ENCODE data around the gene PRXL2A.
"Not testable (repeated sequence)": the region's sequence is repeated elsewhere in the genome, so short reads cannot be mapped to it uniquely, and the experiment has no call there.

The PRXL2A gene, protein sequence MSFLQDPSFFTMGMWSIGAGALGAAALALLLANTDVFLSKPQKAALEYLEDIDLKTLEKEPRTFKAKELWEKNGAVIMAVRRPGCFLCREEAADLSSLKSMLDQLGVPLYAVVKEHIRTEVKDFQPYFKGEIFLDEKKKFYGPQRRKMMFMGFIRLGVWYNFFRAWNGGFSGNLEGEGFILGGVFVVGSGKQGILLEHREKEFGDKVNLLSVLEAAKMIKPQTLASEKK

DNA sequence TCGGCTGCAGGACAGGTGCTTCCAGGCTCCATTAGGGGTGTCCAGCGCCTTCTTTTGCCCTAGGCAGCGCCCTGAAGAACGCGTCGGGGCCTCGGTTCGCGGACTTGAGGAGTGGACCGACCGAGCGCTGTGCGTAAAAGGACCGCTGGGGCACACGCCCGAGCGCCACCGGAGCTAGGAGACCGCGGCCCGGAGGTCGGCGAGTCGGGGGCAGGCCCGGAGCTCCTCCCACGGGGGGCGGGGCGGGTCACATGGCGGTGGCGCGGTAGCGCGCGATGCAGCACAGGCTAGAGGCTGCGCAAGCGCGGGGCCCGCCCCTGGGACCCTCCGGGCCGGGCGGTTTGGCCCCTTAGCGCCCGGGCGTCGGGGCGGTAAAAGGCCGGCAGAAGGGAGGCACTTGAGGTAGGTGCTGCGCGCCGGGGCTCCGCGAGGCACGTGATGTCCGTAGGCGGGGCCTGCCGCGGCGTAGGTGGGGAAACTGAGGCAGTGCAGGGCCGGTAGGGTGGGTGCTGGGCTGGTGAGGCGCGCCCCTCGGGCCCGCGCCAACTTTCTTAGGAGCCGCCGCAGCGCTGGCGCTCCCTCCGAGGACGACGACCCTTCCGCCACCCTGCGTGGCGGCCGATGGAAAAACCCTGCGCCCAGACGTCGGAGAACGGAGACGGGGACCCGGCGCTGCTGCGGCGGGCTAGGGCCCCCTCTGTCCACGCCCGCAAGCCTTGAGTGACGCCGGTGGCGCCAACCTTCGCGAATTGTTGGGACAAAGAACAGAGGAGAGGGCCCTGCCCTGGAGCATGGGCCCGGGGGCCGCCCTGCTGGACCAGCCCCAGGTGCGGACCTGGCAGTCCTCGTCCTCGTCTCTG is at the start of gene PRXL2A:
TSS of gene PRXL2A (plus strand) at position 310 of the 860 bp plus-strand sequence. CDS start 11,917 bp downstream, outside the sequence.
- peak; percentile 52 for DNase-seq (ENCODE audit: low spot score)

DNA sequence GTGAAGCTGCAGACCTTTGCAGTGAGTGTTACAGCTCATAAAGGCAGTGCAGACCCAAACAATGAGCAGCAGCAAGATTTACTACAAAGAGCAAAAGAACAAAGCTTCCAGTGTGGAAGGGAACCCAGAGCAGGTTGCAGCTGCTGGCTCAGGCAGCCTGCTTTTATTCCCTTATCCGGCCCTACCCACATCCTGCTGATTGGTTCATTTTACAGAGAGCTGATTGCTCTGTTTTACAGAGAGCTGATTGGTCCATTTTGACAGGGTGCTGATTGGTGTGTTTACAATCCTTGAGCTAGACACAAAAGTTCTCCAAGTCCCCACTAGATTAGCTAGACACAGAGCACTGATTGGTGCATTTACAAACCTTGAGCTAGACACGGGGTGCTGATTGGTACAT is 49.4 kb upstream of the PRXL2A start:
- DNase-seq (ENCODE audit: low spot score) = not testable (repeated sequence)

DNA sequence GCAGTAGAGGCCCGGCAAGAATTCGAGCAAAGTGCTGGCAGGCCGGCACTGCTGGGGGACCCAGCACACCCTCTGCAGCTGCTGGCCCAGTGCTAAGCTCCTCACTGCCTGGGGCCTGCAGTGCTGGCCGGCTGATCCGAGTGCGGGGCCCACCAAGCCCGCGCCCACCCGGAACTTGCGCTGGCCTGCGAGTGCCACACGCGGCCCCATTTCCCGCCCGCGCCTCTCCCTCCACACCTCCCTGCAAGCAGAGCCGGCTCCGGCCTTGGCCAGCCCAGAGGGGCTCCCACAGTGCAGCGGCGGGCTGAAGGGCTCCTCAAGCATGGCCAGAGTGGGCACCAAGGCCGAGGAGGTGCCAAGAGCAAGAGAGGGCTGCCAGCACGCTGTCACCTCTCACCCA is 48.7 kb upstream of the PRXL2A start:
- no peak for DNase-seq (ENCODE audit: low spot score)

DNA sequence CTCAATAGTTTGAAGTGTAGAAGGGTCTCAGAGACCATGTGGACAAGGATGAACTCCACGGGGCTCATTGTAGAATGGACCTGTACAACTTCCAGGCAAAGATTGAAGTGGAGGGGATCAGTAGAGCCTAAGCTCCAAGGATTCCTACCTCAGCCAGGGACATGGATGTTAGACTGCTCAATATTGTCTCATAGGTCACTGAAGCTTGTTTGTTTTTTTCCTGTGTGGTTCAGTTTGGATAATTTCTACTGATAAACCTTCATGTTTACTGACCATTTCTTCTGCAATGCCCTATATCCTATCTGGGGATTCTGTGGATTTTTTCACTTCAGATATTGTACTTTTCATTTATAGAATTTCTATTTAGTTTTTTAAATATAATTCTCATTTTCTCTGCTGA is 42.8 kb upstream of the PRXL2A start:
- DNase-seq (ENCODE audit: low spot score) = no peak

DNA sequence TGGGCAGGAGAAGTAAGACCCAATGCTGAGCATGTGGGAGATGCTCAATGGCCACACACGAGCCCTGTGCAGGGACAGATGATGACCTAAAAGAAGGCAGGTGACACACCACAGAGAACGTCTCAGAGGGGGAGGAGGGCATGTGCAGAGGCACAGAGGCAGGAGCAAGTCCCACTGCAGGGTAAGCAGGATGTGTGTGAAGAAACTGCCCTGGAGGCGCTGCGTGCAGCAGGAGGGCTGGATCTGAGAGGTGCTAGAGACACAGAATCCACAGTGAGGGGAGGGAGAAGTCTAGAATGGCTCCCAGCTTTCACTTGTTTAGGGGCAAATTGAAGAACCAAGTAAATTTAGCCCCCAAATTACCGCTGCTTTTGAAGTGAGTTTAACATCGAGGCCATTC is 36.9 kb upstream of the PRXL2A start:
- DNase-seq (ENCODE audit: low spot score) = no peak

DNA sequence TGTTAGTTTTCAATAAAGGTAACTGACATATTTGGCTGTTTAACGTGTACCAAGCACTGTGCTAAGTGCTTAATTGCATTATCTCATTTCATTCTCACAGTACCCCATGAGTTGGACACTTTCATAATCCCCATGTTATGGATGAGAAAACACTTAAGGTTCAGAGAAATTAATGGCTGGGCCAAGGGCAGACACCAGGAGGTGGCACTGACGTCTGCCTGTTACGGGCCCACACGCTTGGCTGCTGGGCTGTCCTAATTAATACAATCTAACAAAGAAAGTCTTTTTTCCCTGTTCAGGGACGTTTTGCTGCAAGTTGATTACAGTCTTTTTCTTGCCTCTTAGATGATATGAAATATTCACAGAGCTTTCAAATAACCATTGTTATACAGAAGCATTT is 35.7 kb upstream of the PRXL2A start:
- no peak for DNase-seq (ENCODE audit: low spot score)

DNA sequence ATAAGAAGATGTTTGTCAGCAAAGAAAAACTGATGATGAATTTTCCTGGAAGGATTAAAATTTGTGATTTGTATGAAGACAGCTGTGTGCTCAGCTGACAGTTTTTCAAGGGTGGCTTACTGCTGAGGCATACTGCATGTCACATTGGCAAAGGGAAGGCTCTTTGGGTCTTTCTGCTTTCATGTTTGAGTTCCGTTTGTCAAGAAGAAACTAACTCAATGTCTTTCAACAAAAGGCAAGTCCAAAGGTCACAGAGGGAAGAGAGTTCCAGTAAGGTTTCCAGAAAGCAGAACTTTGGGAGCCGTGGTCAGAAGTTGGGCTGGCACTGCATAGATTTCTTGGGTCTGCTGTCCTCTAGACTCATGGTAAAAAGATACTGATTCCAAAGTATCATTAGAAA is 34.8 kb upstream of the PRXL2A start:
- DNase-seq (ENCODE audit: low spot score) = no peak

DNA sequence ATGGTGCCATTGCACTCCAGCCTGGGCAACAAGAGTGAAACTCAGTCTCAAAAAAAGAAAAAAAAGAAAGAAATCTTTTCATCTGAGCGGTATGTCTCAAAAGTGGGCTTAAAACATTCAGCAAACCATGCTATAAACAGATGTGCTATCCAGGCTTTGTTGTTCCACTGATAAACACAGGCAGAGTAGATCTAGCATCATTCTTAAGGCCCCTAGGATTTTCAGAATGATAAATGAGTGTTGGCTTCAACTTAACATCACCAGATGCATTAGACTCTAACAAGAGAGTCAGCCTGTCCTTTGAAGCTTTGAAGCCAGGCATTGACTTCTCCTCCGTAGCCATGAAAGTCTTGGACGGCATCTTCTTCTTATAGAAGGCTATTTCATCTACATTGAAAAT is 28.6 kb upstream of the PRXL2A start:
- DNase-seq (ENCODE audit: low spot score) = no peak

DNA sequence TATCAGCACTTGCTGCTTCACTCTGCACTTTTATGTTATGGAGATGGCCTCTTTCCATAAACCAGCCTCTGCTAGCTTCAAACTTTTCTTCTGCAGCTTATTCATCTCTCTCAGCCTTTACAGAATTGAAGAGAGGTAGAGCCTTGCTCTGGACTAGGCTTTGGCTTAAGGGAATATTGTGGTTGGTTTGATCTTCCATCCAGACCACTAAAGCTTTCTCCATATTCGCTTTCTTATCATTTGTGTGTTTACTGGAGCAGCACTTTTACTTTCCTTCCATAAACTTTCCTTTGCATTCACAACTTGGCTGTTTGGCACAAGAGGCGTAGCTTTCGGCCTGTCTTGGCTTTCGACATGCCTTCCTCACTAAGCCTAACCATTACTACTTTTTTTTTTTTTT is 28.2 kb upstream of the PRXL2A start:
- no peak for DNase-seq (ENCODE audit: low spot score)

DNA sequence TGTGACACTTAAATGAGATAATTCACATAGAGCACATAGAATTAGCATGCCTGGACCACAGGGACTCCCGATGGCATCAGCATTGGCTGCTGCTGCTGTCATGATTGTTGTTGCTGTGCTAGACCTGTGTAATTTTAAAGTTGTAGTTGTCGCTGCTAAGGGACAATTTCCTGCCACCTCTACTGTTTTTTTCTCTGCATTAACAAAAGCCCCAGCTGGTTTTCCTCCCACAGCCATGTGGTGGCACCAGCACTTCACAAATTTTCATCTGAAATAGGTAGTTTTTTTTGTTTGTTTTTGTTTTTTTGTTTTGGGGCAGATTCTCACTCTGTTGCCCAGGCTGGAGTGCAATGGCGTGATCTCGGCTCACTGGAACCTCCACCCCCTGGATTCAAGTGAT is 25.4 kb upstream of the PRXL2A start:
- peak; percentile 14 for DNase-seq (ENCODE audit: low spot score)

DNA sequence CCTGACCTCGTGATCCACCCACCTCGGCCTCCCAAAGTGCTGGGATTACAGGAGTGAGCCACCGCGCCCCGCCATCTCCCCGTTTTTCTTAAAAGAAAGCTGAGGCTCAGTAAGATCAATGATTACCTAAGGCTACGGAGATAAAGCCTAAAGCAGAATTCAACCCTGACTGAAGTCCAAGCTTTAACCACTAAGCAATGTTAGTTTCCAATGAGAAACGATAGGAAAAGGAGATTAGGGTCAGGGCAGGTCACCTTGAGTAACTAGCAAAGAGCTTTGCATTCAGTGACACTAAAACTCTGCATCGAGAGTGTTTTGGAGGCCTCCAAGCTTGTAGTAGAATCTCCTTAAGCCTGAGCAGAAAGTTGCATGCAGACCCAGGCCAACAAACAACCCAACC is 17.6 kb upstream of the PRXL2A start:
- no peak for DNase-seq (ENCODE audit: low spot score)

DNA sequence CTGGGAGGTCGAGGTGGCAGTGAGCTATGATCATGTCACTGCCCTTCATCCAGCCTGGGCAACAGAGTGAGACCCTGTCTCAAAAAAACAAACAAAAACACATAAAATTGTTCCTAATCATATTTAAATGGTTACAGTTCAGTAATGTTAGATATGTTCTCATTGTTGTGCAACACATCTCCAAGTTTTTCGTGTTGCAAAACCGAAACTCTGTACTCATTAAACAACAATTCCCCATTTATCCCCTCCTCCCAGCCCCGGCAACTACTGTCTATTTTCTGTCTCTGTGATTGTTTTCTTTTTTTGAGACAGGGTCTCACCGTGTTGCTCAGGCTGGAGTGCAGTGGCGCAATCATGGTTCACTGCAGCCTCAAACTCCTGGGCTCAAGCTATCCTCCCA is 16.1 kb upstream of the PRXL2A start:
- DNase-seq (ENCODE audit: low spot score) = no peak

DNA sequence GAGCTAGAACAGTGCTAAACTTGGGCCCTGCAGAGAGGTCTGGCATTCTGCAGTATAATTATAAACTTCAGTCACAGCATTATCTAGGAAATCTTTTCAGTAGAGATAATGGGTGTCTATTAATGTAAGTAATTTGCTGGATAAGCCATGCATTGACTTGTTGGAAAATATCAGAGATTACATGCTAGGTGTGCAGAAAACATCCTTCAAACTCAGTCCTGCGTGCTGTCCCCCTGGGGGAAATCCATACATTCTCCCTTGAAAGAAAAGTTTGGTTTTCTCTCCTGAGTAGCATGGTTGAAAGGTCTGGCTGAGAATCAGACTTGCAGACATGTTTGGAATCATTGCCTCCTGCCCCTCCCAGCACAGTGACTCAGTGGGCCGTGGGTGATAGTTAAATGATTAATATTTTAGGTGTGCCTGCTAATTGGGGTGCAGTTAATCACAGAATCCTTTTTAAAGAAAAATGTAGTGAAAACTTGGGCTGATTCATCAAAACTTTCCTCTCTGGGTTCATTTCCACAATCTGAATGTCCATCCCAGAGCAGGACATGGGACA is 13.9 kb upstream of the PRXL2A start:
- no peak for DNase-seq (ENCODE audit: low spot score)

DNA sequence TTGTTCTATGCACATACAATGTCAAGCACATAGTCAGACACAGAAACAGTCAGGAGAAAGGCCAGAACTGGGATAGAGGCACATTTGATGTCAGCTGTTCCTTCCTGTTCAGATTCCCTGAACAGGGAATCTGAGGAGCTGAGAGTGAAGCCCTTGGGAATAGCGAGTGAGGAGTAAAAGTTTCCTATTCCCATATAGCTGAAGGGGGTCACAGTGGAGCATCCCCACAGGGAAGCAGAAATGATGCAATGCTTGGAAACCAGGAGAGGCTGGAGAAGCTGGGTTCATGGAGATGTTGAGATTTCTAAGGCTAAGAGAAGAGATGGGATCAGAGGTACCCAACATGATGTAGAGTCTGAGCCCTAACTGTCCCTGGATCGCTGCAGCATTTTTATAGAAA is 11.3 kb upstream of the PRXL2A start:
- DNase-seq (ENCODE audit: low spot score) = no peak

DNA sequence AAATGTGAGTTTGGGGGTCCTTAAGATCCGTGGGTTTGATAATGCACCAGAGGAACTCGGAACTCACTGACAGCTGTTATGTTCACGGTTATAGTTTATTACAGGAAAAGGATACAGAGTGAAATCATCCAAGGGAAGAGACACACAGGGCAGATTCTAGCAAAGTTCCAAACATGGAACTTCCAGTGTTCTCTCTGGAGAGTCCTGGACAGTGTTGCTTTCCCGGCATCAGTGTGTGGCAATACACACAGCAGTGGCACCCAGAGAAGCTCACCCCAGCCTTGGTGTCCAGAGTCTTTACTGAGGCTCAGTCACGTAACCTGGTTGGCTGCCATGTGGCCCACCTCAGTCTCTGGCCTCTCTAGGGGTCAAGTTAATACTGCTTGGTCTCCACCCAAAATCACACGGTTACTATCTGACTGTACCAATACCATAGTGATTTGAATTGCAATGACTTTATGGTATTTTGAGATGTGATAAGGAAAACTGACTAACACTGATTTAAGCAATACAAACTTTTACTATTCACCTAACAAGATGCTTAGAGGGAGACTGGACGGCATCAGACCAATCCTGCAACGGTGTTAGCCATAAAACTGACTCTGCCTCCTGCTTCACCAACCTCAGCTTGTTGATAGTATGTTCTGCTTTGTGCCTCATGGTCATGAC is 8.1 kb upstream of the PRXL2A start:
- no peak for DNase-seq (ENCODE audit: low spot score)

DNA sequence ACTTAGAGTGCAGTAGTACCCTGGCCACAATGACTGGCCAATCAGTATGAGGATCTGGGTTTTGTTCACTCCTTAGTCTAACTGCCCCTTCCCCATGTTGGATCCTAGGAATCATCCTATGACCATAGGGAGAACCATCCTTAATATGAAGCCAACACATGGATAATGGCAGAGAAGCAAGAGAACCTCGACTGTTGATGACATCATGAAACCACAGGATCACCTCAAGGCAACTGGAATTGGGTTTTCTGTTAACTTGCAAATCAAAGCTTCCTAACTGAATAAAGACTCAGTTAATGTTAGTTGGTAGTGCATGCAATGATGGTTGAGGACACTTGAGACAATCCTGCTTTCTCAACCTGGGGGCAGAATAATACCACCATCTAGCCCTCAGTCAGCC is 3.3 kb upstream of the PRXL2A start:
- DNase-seq (ENCODE audit: low spot score) = no peak

DNA sequence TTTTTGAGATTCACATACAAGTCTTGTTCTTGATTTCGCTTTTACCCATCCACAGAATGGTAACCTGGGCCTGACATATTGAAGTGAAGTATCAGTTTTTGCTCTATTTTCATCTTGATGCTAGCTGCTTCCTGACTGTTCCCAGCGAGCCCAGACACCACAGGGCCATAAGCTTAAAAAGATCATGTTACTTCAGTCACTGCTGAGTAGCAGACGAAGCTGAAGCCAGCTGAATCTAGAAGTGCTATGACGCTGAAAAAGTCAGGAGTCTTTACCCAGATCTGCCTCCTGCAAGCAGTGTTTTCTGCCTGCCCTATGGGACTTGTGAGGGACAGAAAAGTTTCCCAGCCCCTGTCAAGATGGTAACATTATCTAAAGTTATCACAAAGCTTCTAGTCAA is 2.7 kb upstream of the PRXL2A start:
- DNase-seq (ENCODE audit: low spot score) = no peak

DNA sequence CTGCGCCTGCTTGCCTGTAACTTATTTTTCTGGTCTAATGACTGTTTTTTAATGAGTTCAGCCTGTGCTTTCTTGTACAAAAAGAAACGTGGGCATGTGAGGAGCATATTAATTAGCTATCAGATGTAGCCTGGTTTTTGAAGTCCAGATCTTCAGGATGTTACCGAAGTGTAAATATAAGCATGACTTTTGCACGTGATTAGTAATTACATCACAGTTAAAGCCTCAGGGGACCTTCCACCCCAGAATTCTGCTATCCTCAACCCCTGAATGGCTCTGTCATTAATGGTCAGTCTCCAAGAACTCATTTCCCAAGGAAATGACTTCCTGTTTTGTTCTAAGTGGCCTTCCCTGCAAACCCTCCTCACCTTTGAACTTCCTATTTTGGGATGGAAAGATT is 2.1 kb upstream of the PRXL2A start:
- DNase-seq (ENCODE audit: low spot score) = no peak

DNA sequence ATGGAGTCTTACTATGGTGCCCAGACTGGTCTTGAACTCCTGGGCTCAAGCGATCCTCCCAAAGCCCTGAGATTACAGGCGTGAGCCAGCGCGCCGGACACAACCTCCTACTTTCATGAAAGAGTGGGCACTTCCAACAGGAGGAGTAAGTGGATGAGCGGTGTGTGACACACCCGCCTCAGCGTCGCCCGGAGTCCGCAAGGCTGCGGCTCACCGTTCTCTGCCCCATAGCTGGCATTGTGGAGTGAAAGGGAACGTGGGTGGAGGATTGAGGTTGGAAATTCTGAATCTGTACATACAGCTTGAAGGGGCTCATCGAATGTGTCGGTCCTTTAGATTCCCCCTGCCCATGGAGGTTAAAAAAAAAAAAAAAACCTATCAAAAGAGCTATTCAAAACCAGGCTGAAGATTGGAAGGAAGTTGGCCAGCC is 524 bp upstream of the PRXL2A start:
- DNase-seq (ENCODE audit: low spot score) = peak; percentile 34

DNA sequence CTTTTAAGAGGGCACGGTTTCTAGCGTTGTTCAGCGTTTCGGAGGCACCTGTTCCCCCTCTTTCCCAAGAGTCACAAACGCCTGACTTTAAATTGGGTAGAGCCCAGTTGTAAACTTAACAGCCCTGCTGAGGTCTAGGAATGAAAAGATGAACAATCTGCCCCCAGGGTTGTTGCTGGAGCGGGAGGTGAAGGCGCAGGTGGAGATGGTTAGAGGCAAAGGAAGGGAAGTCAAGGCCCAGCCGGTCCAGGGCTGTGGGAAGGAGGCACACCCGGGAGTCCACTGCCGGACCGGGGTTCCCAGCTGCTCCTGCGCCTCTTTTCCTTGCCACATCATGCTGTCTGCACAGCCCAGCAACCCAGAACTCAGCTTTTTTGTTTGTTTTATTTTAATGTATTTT is 770 bp downstream of the PRXL2A start:
- no peak for DNase-seq (ENCODE audit: low spot score)

DNA sequence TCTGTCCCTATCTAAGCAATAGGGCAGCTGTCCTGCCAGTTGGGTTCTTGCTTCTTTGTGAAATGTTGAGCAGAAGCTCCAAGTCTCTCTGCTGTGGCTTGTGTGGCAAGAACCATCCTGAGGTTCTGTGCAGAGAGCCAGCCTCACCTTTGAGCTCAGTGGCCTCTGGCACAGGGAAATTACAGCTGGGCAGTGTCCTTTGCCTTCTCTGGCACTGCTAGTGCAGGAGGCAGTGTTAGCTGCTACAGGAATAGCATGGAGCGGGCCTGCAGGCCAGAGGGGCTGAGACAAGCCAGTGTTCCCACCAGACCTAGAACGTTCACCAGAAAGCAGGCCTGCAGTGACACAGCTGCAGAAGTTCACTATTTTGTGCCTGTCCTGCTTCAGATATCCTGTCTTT is 1.8 kb downstream of the PRXL2A start:
- DNase-seq (ENCODE audit: low spot score) = no peak

DNA sequence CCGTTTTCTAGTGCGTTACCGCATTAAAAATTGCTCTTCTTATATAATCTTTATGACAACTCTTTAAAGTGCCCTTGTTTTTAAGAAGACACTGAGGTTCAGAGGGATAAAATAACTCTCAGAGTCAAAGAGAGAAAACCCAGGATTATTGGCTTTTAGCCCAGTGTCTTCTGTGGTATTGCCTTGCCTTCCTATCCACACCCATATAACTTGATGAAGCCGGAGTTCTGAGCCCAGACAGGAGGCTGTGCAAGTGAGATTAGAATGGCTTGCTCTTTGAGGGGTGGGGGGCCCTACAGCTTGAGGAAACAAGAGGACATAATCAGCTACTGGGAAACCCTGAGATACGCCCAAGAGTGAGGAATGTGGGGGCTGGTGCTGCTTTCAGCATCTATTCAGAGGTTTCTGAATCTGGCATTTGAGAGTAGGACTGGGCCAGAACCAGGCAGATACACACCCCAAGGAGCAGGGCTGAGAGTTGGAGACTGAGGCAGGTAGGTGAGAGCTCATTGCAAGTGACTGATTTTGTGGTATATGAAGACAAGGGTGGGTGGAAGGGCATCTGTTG is 2.3 kb downstream of the PRXL2A start:
- no peak for DNase-seq (ENCODE audit: low spot score)

DNA sequence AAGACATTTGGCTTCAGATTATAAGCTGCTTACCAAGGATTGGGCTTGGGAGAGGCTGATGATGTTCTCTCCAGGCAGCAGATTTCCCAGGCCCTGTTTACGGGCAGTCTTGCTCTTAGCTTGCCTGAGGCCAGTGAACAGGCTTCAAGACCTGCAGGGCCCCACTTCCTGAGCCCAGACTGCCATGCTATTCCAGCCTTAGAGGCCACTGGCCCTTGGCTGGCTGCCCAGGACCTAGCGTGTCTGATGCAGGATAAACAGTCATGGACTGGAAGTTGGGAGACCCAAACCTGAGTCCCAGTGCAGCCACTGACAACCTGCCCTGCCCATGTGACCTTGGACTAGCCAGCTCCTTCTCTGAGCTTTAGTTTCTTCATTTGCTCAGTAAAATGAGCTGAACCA is 2.9 kb downstream of the PRXL2A start:
- no peak for DNase-seq (ENCODE audit: low spot score)

Measured in LoVo (cell line).